HG02973 (cell line): ENCODE results near the gene ITGA6.
"Not testable (repeated sequence)": the region's sequence is repeated elsewhere in the genome, so short reads cannot be mapped to it uniquely, and the experiment has no call there.

Experiments used
- ATAC-seq: cut with Tn5 transposase; IDR thresholded peaks from one replicate; pipeline ENCODE4 v1.9.1; 2021; ENCODE audit warnings: moderate library complexity; ENCODE audit not compliant: unreplicated experiment

Gene ITGA6

GRCh38 chr2:172513524-172513900, 86.1 kb downstream of the ITGA6 start:
- ATAC-seq, result no peak

GRCh38 chr2:172513935-172514586, 86.7 kb downstream of the ITGA6 start:
- no peak for ATAC-seq

- no peak for ATAC-seq
Observed at GRCh38 chr2:172516299-172516698, 88.9 kb downstream of the ITGA6 start.

- no peak for ATAC-seq
Observed at GRCh38 chr2:172518995-172519394, 91.6 kb downstream of the ITGA6 start.

- ATAC-seq, result no peak
Observed at GRCh38 chr2:172525601-172526000, 98.2 kb downstream of the ITGA6 start.

- no peak for ATAC-seq
Observed at GRCh38 chr2:172531309-172531708, 103.9 kb downstream of the ITGA6 start.

- ATAC-seq, result not testable (repeated sequence)
Observed at GRCh38 chr2:172532461-172532860, 105.1 kb downstream of the ITGA6 start.

GRCh38 chr2:172533687-172534086, 106.3 kb downstream of the ITGA6 start:
- ATAC-seq, result no peak

- ATAC-seq, result no peak
Observed at GRCh38 chr2:172535119-172535518, 107.7 kb downstream of the ITGA6 start.

GRCh38 chr2:172537851-172538250, 110.5 kb downstream of the ITGA6 start:
- ATAC-seq, result not testable (repeated sequence)

GRCh38 chr2:172539767-172540166, 112.4 kb downstream of the ITGA6 start:
- no peak for ATAC-seq

GRCh38 chr2:172540421-172540820, 113.0 kb downstream of the ITGA6 start:
- no peak for ATAC-seq

GRCh38 chr2:172545408-172546075, 118.2 kb downstream of the ITGA6 start:
- no peak for ATAC-seq

GRCh38 chr2:172549131-172549530, 121.7 kb downstream of the ITGA6 start:
- ATAC-seq, result no peak

GRCh38 chr2:172549802-172550201, 122.4 kb downstream of the ITGA6 start:
- ATAC-seq, result not testable (repeated sequence)

GRCh38 chr2:172550419-172550818, 123.0 kb downstream of the ITGA6 start:
- ATAC-seq, result no peak

- no peak for ATAC-seq
Observed at GRCh38 chr2:172551271-172551670, 123.9 kb downstream of the ITGA6 start.

GRCh38 chr2:172552547-172553291, 125.3 kb downstream of the ITGA6 start:
- no peak for ATAC-seq

GRCh38 chr2:172554352-172555271, 127.2 kb downstream of the ITGA6 start:
- ATAC-seq, result no peak

GRCh38 chr2:172555272-172555521, 127.8 kb downstream of the ITGA6 start:
- ATAC-seq, result peak; percentile 6
